HCEC 1CT (cell line): ENCODE results near the gene CPED1.

Source experiments
- DNase-seq: peaks from one replicate; pipeline ENCODE4 v3.0.0-alpha.2; 2017

CPED1 gene

GRCh38 chr7:120988591-120989256 is at the start of gene CPED1:
Gene CPED1 (plus strand): TSS chr7:120988711. CDS start chr7:120989622, 911 bp downstream.
- peak; percentile 92 for DNase-seq

- no peak for DNase-seq
These were observed 49.2 kb upstream of the CPED1 start for GRCh38 chr7:120939345-120939744.

- DNase-seq, result peak; percentile 12
These were observed 47.4 kb upstream of the CPED1 start for GRCh38 chr7:120941064-120941463.

DNA sequence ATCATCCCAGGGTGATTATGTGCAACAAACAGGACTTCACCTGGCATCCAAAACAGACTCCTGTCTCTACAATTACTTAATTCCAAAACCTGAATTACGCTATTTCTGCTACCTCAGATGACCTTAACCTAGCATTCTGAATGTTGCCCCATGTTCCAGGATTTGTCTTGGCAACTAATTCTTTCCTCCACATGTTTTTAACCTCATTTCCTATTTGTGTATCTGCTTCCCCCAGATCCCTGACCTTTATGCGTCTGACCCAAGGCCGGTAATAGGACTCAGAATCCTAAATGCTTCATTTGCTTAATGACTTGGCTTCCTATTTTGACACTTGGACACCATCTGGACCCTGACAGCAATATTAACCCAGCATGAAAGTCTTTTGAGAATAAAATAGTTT is 46.7 kb upstream of the CPED1 start:
- no peak for DNase-seq

DNA sequence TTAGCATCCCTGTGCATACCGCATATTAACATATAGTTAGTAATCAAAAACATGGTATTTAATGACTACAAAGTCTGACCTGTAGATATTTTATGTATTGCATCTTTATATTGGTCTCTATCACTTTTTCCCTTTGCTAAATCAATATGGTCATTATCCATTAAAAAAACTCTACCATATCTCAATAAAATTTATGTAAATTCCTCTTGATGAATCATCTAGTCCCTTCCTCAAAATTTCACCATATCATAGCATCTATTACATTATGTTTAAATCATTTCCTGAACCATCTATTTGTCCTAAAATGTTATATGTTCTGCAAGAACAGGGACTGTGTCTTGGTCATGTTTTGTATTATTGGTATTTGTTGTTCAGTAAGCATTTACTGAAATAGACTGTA is 45.6 kb upstream of the CPED1 start:
- no peak for DNase-seq

DNA sequence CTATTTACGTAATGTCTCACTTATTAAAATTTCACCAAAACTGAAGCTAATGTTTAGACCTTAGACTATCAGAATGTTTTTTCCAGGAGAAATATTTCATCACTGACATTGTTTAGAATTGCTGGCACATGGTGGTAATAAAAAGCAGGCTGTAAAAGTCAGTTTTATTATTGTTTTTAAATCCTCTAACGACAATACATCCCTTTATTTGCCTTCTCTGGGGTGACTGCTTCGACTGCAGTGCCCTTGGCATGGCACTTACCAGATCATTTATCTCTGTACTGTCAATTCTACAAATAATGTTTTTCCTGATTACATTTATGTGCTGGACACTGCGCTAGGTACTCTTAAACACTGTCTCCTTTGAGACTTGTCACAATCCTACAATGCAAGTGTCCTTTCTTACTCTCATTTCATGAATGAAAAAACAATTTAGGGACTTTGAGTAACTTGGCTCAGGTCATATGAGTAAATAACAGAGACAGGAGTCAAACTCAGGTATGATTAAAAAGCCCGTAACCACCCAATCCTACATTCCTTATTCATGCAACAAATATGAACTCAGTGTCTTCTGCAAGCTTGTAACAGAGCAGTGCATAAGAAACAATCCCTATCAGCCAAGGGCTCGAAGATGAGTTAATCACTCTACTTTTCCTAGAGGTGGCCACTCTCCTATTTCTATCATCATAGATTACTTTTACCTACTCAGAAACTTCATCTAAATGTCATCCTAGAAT is 43.5 kb upstream of the CPED1 start:
- no peak for DNase-seq

DNA sequence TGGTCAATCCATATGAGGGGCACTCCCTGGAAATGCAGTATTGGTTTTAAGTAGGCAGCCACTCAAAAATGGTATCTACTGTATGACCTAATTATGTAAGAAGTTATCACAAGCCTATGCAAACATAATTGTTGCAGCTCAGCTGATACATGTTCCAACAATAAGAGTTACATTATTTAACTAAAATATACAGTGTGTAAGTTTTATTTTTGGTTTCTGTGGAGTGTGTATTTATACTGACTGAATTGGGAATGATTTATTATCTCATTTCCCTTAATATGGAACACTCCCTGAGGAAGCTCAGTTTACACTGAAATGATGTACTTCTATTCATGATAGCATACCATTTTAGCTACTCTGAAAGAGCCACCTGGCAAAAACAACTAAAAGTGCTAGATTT is 40.5 kb upstream of the CPED1 start:
- no peak for DNase-seq

GRCh38 chr7:120949393-120949911 is 39.1 kb upstream of the CPED1 start:
- no peak for DNase-seq

DNA sequence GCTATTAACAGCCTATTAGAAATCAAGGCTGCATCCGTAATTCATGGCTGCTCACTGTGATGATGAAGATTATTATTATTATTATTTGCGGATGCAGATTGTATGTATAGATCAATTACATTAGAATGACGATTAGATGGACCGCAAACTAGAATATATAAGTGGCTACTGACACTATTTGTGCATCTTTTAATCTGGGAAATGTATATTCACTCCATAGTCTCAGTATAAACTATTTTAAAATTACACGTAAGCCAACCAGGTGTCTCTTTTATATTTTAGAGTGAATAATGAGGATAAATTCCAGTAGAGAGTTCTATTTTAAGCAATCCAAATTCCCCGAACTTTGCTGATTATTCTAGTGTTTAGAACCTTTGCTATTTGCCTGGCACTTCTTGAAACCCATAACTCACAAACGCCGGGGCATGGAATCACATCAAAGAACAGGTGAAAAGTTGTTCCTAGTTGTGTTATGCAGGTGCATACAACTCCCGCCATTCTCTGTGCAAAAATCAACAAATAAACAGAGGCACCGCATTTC is 38.4 kb upstream of the CPED1 start:
- no peak for DNase-seq

DNA sequence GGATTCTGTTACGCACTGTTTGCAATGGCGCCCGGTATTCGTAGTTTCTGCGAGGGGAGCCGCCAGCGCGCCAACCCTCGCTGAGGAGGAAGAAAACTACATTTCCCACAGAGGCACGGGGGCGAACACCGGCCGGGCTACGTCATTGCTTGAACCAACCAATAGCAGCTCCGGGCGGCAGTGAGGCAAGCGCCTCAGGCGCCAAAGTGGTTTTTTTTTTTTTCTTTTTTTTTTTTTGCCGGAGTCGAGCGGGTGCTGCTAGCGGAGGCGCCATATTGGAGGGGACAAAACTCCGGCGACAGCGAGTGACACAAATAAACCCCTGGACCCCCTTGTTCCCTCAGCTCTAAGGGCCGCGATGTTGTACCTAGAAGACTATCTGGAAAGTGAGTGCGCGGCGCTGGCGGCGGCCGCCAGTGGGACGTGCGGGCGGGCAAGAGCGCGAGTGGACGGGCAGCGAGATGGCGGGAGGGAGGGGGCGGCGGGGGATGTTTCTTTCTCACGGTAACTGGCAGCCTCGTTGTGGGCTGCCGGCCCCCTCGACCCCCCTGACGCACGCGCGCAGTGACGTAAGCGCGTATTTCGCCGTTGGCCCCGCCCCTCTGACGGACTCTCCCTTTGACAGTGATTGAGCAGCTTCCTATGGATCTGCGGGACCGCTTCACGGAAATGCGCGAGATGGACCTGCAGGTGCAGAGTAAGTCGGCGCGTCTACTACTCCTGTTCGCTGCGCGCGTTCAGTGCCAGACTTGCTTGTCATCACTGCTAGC is 37.8 kb upstream of the CPED1 start, which contains the start of gene ING3:
Gene ING3 (plus strand): TSS at position 239 of the 770 bp plus-strand sequence. CDS start 120 bp downstream, at position 359.
- DNase-seq, result peak; percentile 97

DNA sequence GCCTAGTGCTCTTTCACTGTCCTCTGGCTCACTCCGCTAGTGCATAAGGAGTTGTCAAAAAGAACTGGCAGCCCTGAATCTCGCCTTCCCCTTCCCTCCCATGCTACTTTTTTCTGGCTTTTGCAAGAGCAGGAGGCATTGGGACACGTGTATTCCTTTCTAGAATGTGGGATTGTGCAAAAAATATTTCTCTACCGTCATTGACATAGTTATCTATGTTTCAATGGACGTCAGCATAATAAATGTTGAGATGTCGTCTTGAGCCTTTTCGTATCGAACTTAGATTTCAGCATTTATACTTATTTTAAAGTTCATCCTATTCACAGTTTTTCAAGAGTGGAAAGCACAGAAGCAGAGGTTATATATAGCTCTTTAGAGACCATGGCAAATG is 37.2 kb upstream of the CPED1 start:
- DNase-seq, result no peak

DNA sequence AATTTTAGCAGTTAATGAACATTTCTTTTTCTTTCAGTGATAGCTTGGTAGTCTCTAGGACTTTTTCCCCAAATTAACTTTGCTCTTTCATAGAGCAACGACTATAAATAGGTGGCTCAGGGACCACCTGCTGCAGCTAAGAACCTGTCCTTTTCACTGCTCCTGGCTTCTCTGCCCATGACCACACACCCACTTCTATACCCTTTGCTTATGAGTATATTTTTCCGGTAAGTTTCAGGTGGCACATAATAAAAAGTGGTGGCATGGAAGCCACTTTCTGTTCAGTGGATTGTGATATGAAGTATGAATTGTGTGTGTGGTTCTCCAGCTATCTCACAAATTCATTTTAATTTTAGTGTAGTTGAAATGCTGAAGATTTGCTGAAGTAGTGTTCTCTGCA is 36.7 kb upstream of the CPED1 start:
- DNase-seq, result no peak

GRCh38 chr7:120955577-120956149 is 32.8 kb upstream of the CPED1 start:
- no peak for DNase-seq

DNA sequence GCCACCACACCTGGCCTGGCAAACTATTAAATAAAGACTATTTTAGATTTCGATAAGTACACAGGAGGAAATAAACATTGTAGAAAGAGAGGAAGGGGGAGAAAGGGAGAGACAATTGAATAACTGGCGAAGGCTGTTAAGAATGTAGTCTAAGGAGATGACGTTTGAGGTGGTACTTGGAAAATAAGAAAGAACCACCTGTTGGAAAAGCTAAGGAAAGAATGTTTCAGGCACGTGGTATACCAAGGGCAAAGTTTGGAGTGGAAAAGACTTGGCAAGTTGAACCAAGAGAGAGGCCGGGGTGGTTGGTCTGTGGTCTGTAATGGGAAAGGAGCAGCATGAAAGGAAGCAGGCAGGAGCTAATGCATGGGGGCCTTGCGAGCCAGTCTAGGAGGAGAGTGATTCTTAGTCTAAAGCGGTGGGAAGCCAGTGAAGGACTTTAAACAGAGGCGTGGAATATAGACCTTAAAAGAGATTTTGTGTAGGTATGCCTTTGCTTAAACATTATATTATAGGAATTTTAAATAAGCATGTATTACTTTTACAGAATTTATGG is 28.5 kb upstream of the CPED1 start:
- DNase-seq, result no peak

DNA sequence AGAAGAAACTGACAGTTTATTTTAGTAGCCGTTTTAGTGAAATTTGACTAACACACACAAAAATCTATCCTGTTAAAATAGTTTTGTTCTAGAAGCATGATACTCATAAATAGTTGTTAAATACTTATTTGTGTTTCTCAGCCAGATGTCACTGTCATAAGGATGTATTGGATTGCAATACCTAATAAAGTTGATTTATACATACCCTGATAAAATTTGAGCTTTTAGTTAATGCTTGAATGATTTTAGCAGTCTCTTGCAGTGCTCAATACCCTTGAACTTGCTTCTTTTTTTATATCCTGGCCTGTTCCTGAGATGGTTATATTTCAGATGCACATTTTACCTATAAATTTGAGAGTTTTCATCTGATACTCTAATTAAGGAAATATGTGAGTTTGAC is 27.8 kb upstream of the CPED1 start:
- DNase-seq, result no peak

GRCh38 chr7:120961638-120962173 is 26.8 kb upstream of the CPED1 start:
- DNase-seq, result no peak

GRCh38 chr7:120964088-120964487 is 24.4 kb upstream of the CPED1 start:
- no peak for DNase-seq

DNA sequence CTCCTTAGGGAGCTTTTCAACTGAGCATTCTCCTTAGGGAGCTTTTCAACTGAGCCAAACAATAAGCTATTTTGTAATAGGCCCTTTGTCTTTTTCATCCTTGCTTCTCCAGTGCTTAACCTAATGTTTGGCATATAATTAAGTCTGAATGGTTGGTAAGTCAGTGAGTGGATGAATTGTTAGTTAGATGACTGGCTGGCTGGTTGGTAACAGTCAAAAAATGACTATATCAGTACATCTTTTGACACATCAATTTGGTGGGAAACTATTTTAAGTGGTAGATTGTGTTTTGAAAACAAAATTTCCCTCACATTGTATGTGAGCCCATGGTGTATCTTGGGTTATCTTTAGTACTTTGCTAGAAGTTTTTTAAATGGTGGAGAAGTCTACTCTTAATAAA is 21.6 kb upstream of the CPED1 start:
- DNase-seq, result no peak

GRCh38 chr7:120973849-120974248 is 14.7 kb upstream of the CPED1 start:
- no peak for DNase-seq

DNA sequence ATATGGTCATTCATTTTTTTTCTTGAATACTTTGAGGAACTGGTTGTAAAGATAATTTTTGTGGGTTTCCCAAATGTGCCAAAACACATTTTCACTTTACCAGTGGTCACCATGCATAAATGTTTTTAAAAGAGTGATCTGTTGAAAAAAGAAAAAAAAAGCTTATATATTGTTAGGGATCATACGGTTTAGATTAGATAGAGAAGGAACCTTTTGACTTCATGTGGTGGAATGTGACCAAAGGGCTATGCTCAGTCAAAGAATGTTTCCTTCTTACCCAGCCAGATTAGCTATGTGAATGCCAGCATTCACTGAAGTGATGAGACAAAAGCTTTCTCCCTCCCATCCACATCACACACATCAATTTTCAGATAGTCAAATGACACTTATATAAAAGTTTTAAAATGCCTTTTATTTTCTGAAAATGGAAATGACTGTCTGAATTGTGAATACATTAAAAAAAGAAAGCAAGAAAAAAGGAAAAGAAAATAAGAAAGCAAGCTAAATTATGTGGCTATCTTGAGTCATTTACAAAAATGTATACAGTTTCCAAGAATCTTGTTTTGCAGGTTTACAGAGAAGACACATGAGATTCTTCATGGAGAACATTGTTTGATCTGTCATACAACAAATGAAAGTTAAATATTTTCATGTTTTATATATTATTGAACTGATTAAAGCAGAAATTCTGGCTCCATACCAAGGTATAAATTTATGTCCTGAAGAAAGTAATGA is 8.6 kb upstream of the CPED1 start:
- DNase-seq, result no peak

DNA sequence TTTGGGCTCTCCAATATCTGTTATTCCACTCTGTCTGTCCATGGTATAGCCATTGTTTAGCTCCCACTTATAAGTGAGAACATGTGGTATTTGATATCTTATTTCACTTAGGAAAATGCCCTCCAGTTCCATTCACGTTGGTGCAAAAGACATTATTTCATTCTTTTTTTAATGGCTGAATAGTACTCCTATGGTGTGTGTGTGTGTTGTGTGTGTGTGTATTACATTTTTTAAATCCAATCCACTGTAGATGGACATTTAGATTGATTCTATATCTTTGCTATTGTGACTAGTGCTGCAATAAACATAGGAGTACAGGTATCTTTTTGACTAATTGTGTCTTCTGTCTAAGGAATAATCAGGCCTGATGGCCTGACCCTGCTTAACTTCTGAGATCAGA is 7.4 kb upstream of the CPED1 start:
- no peak for DNase-seq
